RWPE2 (cell line): ENCODE measurements around the gene CPT1A.

Source experiments
- ATAC-seq: fragments of 200-7000 bp; cut with Tn5 transposase; 3 replicates; pipeline ENCODE4 v1.9.1; 2021; ENCODE audit warnings: low read depth
- DNase-seq: peaks from one replicate; pipeline ENCODE4 v3.0.0-alpha.2; 2020; ENCODE audit warnings: low spot score
- H3K27ac ChIP-seq: fragments of 450-650 bp; 2 replicates; pipeline ENCODE4 v1.5.1; 2017; ENCODE audit warnings: mild to moderate bottlenecking; ENCODE audit not compliant: poor library complexity, severe bottlenecking
- H3K27me3 ChIP-seq: fragments of 250-450 bp; sonication (Bioruptor Pico); 2 replicates; pipeline ENCODE4 v1.5.1; 2021; ENCODE audit warnings: mild to moderate bottlenecking, moderate library complexity; ENCODE audit not compliant: insufficient read depth, poor library complexity, severe bottlenecking
- H3K36me3 ChIP-seq: fragments of 250-450 bp; sonication (Bioruptor Pico); 2 replicates; pipeline ENCODE4 v1.5.1; 2020; ENCODE audit warnings: low read depth, mild to moderate bottlenecking, moderate library complexity
- H3K4me1 ChIP-seq: fragments of 250-450 bp; sonication (Bioruptor Pico); 2 replicates; pipeline ENCODE4 v1.5.1; 2021; ENCODE audit warnings: mild to moderate bottlenecking, moderate library complexity; ENCODE audit not compliant: insufficient read depth, poor library complexity, severe bottlenecking
- H3K4me3 ChIP-seq: fragments of 250-450 bp; sonication (Bioruptor Pico); 2 replicates; pipeline ENCODE4 v1.5.1; 2021; ENCODE audit warnings: mild to moderate bottlenecking, moderate library complexity; ENCODE audit not compliant: severe bottlenecking
- H3K9me3 ChIP-seq: fragments of 250-450 bp; sonication (Bioruptor Pico); 2 replicates; pipeline ENCODE4 v1.5.1; 2021; ENCODE audit warnings: mild to moderate bottlenecking, moderate library complexity; ENCODE audit not compliant: severe bottlenecking
- CTCF ChIP-seq: fragments of 450-650 bp; IDR thresholded peaks from one replicate; pipeline ENCODE4 v1.5.1; 2017; ENCODE audit warnings: mild to moderate bottlenecking, moderate library complexity; ENCODE audit not compliant: poor library complexity, severe bottlenecking

The CPT1A gene

GRCh38 chr11:68826726-68827125 lies 15.0 kb downstream of the CPT1A start:
- no peak for DNase-seq
- Histone ChIP-seq H3K4me1 (no peaks in the 10 kb centered on the region), H3K27me3 (no peaks in the 10 kb centered on the region), H3K9me3 (no peaks in the 10 kb centered on the region), H3K27ac (no peak overlapping the region), H3K4me3 (no peak overlapping the region), H3K36me3 (no peaks in the 10 kb centered on the region)
- no peak for ATAC-seq
- TF ChIP-seq CTCF, result no peak

DNA sequence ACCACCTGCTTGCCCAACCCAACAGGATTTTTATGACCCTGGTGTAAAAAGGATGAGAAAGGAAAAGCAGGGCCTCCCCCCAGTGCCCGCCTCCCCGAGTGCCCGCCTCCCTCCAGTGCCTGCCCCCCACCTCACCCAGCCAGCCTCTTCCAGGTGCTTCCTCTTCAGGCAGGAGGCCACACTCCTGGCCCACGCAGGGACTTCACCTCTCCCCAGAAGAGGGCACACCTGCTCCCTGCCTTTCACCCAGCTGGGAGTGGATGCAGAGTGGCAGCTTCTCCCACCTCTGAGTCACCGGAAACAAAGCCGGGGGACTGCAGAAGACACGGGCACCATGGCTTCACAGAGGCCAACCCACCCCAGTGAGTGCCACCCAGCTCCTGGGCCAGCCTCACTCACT lies 16.1 kb downstream of the CPT1A start:
- Histone ChIP-seq H3K27ac (no peak overlapping the region), H3K4me3 (no peak overlapping the region), H3K9me3 (no peaks in the 10 kb centered on the region), H3K4me1 (no peaks in the 10 kb centered on the region), H3K27me3 (no peaks in the 10 kb centered on the region), H3K36me3 (no peaks in the 10 kb centered on the region)
- DNase-seq, result no peak
- ATAC-seq, result peak; percentile 68
- peak; percentile 44 for TF ChIP-seq CTCF

DNA sequence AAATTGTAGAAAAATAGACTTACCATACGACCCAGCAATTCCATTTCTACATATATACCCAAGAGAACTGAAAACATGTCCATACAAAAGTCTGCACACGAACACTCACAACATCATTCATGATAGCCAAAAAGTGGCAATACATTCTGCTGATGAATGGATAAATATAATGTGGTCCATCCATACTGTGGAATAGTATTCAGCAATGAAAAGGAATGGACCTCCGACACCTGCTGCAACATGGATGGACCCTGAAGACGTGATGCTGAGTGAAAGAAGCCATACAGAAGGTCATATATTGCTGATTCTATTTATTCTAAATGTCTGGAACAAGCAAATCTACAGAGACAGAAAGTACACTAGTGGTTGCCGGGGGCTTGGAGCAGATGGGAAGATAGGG lies 19.2 kb downstream of the CPT1A start:
- Histone ChIP-seq H3K4me1 (peaks cover 8% of the 10 kb centered on the region), H3K27me3 (no peaks in the 10 kb centered on the region), H3K36me3 (no peaks in the 10 kb centered on the region), H3K4me3 (no peak overlapping the region), H3K27ac (no peak overlapping the region), H3K9me3 (no peaks in the 10 kb centered on the region)
- ATAC-seq (no peak), DNase-seq (no peak)
- no peak for TF ChIP-seq CTCF

DNA sequence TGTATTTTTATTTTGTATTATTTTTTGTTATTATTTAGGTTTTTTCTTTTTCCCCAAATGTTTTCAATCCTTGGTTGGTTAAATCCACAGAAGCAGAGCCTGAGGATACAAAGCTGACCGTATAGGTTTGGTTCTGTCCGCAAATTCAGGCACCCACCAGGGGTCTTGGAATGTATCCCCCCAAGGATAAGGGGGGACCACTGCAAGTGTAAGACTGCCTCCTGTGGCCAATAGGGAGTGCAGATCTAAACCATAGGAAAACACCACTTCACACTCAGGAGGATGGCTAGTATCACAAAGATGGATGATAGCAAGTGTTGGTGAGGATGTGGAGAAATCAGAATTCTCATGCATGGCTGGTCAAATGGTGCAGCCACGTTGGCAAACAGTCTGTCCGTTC lies 20.0 kb downstream of the CPT1A start:
- no peak for ATAC-seq

DNA sequence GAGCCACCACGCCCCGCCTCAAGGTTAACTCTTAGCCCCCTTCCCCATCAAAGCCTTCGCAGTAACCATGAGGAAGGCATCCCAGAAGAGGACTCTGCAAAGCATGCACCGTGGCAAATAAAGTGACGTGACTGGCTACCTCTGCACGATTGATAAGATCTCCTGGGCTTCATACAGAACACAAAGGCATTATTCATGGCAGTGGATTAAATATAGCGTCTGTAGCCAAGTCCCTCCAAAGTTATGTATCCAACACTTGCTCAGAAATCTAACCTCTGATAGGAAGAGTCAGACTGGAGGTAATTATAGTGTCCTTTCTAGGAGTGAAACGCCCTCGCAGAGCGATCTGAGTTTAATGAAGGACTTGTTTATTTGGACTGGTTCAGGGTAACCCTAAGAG lies 22.4 kb downstream of the CPT1A start:
- no peaks in the 10 kb centered on the region for H3K27me3 ChIP-seq
- ATAC-seq (no peak), DNase-seq (no peak)
- no peaks in the 10 kb centered on the region for H3K9me3 ChIP-seq
- H3K4me3 ChIP-seq, result no peak overlapping the region
- TF ChIP-seq CTCF, result no peak
- H3K36me3 ChIP-seq, result peaks cover 8% of the 10 kb centered on the region
- no peak overlapping the region for H3K27ac ChIP-seq
- H3K4me1 ChIP-seq, result peaks cover 8% of the 10 kb centered on the region

More for the DNA sequence above, 20.0 kb downstream of the CPT1A start:
- no peaks in the 10 kb centered on the region for H3K36me3 ChIP-seq
- H3K27me3 ChIP-seq, result no peaks in the 10 kb centered on the region
- no peak for DNase-seq
- H3K9me3 ChIP-seq, result no peaks in the 10 kb centered on the region
- no peak overlapping the region for H3K27ac ChIP-seq
- H3K4me1 ChIP-seq, result peaks cover 8% of the 10 kb centered on the region
- no peak overlapping the region for H3K4me3 ChIP-seq
- TF ChIP-seq CTCF, result no peak
